Retina (tissue), 1 donor: ENCODE measurements around the gene VPS39.

ENCODE experiments used
- DNase-seq: peaks from one replicate; pipeline ENCODE4 v3.0.0-alpha.2; 2016

VPS39 gene

GRCh38 chr15:42157981-42158765, 49.9 kb downstream of the VPS39 start:
- DNase-seq: no peak

GRCh38 chr15:42157381-42157780, 50.7 kb downstream of the VPS39 start:
- DNase-seq: no peak

DNA sequence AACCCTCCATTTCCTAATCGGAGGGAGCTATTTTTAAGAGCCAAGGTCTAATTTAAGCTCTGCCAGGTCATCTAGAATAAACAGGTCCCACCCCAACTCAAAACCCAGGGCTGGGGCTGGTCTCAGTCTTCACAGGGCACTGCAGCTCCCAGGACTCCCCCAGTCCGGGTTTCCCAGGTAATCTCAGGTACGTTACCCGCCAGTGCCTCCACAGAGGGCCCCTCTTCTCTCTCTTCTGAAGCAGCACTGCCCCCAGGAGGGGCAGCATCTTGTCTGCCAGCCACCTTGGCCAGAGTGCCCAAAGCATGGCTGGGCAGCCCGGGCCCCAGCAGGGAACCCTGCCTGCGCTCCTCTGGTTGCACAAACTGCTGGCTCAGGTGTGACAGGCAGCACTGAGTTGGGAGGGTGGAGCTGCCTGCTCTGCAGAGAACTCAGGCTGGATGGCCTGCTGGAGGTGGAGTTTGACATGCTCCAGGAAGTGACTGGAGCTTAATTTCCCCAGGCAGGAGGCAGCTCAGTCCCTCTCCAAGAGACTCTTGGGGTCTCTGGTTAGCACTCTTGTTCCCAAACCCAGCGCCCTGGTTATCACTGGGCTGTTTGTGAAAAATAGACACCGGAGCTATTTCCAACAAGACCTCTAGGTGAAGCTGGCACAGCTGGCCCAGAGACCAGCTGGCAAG, 51.7 kb downstream of the VPS39 start, which contains the start of gene PLA2G4F:
PLA2G4F (minus strand) TSS at position 394 of the 680 bp plus-strand sequence; CDS start at position 307, 87 bp downstream.
- DNase-seq: no peak

DNA sequence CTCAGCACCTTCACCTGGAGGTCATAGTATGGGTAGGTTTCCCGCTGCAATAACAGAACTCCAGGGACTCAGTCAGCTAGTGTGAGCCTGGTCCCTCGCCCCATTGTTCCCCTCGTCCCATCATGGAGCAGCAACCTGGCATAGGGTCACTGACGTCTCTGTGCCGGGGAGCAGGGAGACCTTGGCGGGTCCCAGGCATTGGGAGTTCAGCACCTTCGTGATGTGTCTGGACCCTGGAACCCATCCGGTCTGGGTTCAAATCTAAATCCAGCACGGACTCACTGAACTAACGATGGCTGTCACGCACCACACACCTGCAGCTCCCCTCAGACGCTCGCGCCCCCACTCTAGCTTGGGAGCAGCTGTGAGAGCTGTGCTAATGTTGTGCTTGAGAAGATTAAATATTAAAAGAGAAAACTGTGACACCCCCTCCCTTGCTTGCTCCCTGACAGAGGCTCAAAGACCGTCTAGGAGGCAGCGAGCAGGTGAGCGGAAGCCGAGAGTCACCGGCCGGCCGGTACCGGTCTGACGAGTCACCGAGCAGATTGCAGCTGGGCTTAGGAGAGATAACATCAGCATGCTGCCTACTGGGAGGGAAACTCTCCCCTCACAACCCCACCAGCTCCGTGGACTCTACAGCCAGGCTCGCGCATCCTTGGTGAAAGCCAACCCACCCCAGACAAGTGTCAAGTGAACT, 52.4 kb downstream of the VPS39 start:
- no peak for DNase-seq

- no peak for DNase-seq
Measured at GRCh38 chr15:42154956-42155355, 53.1 kb downstream of the VPS39 start.

- DNase-seq: no peak
Measured at GRCh38 chr15:42154212-42154941, 53.7 kb downstream of the VPS39 start.

GRCh38 chr15:42153874-42154211, 54.3 kb downstream of the VPS39 start:
- no peak for DNase-seq

DNA sequence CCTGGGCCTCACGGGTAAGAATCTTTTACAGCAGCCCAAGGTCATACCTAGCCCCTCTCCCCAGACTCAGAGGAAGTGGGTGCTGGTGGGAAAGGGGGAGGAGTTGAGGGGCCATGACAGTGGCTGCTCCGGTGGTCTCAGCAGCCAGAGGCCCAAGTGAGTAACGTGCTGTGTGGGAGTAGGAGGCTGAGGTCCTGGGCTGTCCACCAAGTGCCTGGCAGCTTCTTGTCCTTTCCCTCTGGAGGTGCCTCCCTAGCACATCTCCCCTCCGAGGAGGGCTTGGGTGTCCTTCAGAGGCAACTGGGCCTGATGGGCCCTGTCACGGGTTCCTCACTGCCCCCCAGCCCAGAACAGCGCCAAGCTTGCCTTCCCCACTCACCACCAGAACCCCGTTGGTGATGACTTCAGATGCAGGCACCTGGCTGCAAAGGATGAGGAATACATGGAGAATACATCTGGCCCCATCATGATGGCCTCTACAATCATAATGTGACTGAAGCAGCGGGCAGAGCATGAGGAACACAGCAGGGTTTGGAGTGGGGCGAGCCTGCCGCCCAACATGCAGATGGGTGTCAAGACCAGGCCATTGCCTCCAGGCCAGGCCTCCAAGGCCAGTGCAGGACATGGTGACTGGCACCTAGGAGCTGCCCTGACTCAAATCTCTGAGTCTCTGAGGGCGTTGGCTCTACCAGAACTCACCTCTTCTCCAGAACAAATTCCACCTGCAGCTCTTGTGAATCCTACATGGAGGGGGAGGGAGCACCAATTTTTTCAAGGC, 55.0 kb downstream of the VPS39 start:
- DNase-seq: no peak

GRCh38 chr15:42152196-42152920, 55.7 kb downstream of the VPS39 start:
- DNase-seq: no peak

DNA sequence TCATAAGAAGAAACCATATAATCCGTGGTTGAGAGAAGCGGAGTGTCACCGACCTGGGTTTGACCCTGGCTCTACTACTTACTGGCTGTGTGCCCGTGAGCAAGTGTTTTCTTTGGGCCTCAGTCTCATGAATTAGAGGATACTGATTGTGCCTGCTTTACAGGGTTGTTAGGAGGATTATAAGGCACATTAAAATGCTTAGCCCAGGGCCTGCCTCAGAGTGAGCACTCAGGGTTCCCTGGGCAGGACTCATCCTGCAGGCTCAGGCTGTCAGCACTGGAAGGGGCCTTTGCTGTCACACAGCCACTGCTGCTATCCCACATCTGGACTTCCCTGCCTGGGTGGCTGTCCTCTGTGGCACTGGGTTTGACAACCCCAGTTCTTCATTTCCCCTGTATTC, 56.4 kb downstream of the VPS39 start:
- DNase-seq: no peak

- no peak for DNase-seq
Measured at GRCh38 chr15:42151141-42151561, 57.0 kb downstream of the VPS39 start.

GRCh38 chr15:42150219-42150970, 57.7 kb downstream of the VPS39 start:
- no peak for DNase-seq

GRCh38 chr15:42149493-42150218, 58.4 kb downstream of the VPS39 start:
- DNase-seq: no peak

- DNase-seq: no peak
Measured at GRCh38 chr15:42148808-42149492, 59.2 kb downstream of the VPS39 start.

- DNase-seq: no peak
Measured at GRCh38 chr15:42147431-42147735, 60.7 kb downstream of the VPS39 start.

GRCh38 chr15:42146551-42147430, 61.3 kb downstream of the VPS39 start:
- DNase-seq: no peak

DNA sequence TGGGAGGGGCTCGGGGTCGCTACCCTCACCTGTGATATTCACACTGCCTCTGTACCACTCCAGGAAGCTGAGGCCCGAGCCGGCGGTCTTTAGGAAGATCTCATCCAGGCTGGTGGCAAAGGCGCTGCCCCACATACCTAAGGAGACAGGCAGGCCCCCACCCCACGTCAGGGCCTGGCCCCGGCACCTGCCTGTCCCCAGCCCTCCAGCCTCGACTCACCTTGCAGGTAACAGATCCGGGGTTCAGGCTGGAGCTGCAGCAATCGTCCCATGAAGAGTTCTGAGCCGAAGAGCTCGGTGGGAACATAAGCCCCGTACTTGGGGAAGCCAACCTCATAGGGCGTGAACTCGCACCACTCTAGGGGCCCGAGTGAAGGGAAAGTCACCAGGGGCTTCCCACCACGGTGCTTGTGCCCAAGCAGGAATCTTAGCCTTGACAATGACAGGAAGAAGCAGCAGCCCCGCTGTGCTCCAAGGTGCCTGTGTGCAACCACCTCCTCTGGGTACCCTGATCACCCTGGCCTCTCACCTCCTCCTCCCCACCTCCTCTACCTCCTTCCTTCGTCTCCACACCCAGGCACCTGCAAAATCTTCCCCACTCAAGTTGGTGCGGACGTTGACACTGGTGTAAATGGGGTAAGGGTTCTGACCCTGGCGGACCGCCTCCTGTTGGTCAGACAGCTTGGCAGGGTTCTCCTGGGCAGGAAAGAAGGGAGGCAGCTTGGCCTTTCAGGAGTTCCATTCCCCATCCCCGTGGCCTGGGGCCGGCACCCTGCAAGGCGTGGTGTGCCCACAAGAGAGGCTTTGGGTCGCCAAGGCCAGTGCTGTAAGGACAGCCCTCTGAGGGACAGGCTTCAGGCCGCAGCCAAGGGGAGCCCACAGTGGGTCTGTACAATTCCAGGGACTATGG, 62.3 kb downstream of the VPS39 start:
- no peak for DNase-seq
